Loucy (cell line): ENCODE results near the gene GLT8D2.

ENCODE experiments used
- H2AFZ ChIP-seq: fragments of 200-600 bp; sonication (generic); 2 replicates; pipeline ENCODE4 v1.6.0; 2016; ENCODE audit warnings: antibody characterized with exemption, mild to moderate bottlenecking, low read length, moderate library complexity
- H3F3A ChIP-seq: fragments of 200-600 bp; 2 replicates; pipeline ENCODE4 v1.6.0; 2016; ENCODE audit warnings: antibody characterized with exemption, low read depth, mild to moderate bottlenecking
- H3K27me3 ChIP-seq: fragments of 200-600 bp; sonication (generic); 2 replicates; pipeline ENCODE4 v1.6.1; 2014; ENCODE audit warnings: low read length, mild to moderate bottlenecking; ENCODE audit not compliant: insufficient read depth, poor library complexity, severe bottlenecking
- H3K36me3 ChIP-seq: fragments of 200-600 bp; sonication (generic); 2 replicates; pipeline ENCODE4 v1.6.1; 2016; ENCODE audit warnings: low read length; ENCODE audit not compliant: insufficient read depth
- H3K4me1 ChIP-seq: fragments of 200-600 bp; sonication (generic); 2 replicates; pipeline ENCODE4 v1.5.1; 2014; ENCODE audit warnings: low read length, mild to moderate bottlenecking; ENCODE audit not compliant: insufficient read depth, poor library complexity, severe bottlenecking
- H3K4me2 ChIP-seq: fragments of 200-600 bp; sonication (generic); 2 replicates; pipeline ENCODE4 v1.6.0; 2014; ENCODE audit warnings: antibody characterized with exemption, low read length, low read depth, mild to moderate bottlenecking; ENCODE audit not compliant: poor library complexity, severe bottlenecking
- H3K4me3 ChIP-seq: fragments of 200-600 bp; sonication (generic); 2 replicates; pipeline ENCODE4 v1.5.1; 2014; ENCODE audit warnings: low read length, mild to moderate bottlenecking, mixed read lengths; ENCODE audit not compliant: poor library complexity, severe bottlenecking
- H3K79me2 ChIP-seq: fragments of 200-600 bp; sonication (generic); 2 replicates; pipeline ENCODE4 v1.6.1; 2014; ENCODE audit warnings: low read length; ENCODE audit not compliant: insufficient read depth
- H3K9ac ChIP-seq: fragments of 200-600 bp; sonication (generic); 2 replicates; pipeline ENCODE4 v1.6.0; 2014; ENCODE audit warnings: mild to moderate bottlenecking, low read depth, low read length, moderate library complexity; ENCODE audit not compliant: poor library complexity, severe bottlenecking
- H3K9me2 ChIP-seq: fragments of 200-600 bp; sonication (generic); replicated peaks from 2 replicates; pipeline ENCODE4 v1.6.1; 2016; ENCODE audit warnings: low read depth, low read length, mixed read lengths
- H3K9me3 ChIP-seq: fragments of 200-600 bp; sonication (generic); 2 replicates; pipeline ENCODE4 v1.6.1; 2014; ENCODE audit warnings: mild to moderate bottlenecking, antibody characterized with exemption, low read length, low read depth; ENCODE audit not compliant: insufficient read depth
- H4K20me1 ChIP-seq: fragments of 200-600 bp; sonication (generic); 2 replicates; pipeline ENCODE4 v1.6.0; 2014; ENCODE audit warnings: antibody characterized with exemption, low read length, mild to moderate bottlenecking; ENCODE audit not compliant: insufficient read depth, poor library complexity, severe bottlenecking
- CTCF ChIP-seq: fragments of 200-600 bp; sonication (generic); conservative IDR thresholded peaks from 2 replicates; pipeline ENCODE4 v1.5.1; 2014; ENCODE audit warnings: mild to moderate bottlenecking, antibody characterized with exemption, low read length
- EZH2phosphoT487 ChIP-seq: fragments of 200-600 bp; IDR thresholded peaks from 2 replicates; pipeline ENCODE4 v1.6.1; 2018; ENCODE audit warnings: antibody characterized with exemption, mild to moderate bottlenecking, moderate library complexity, borderline replicate concordance

GLT8D2 gene

GRCh38 chr12:104056419-104056972, 6.5 kb upstream of the GLT8D2 start:
- TF ChIP-seq CTCF, result no peak
- no peak for TF ChIP-seq EZH2phosphoT487
- no peaks in the 10 kb centered on the region for H3K4me1 ChIP-seq
- H3F3A ChIP-seq, result no peaks in the 10 kb centered on the region
- no peak overlapping the region for H3K4me2 ChIP-seq
- no peaks in the 10 kb centered on the region for H3K27me3 ChIP-seq
- H3K9me3 ChIP-seq, result no peaks in the 10 kb centered on the region
- no peaks in the 10 kb centered on the region for H4K20me1 ChIP-seq
- no peaks in the 10 kb centered on the region for H3K9me2 ChIP-seq
- no peak overlapping the region for H3K9ac ChIP-seq
- no peaks in the 10 kb centered on the region for H3K36me3 ChIP-seq
- no peaks in the 10 kb centered on the region for H3K79me2 ChIP-seq
- H2AFZ ChIP-seq, result no peak overlapping the region
- H3K4me3 ChIP-seq, result no peak overlapping the region

- H3K9me3 ChIP-seq, result no peaks in the 10 kb centered on the region
- no peak overlapping the region for H2AFZ ChIP-seq
- TF ChIP-seq CTCF (no peak), EZH2phosphoT487 (no peak)
- H3K79me2 ChIP-seq, result no peaks in the 10 kb centered on the region
- H3K4me2 ChIP-seq, result no peak overlapping the region
- H3F3A ChIP-seq, result no peaks in the 10 kb centered on the region
- H3K4me3 ChIP-seq, result no peak overlapping the region
- no peak overlapping the region for H3K9ac ChIP-seq
- H3K4me1 ChIP-seq, result no peaks in the 10 kb centered on the region
- H3K27me3 ChIP-seq, result no peaks in the 10 kb centered on the region
- no peaks in the 10 kb centered on the region for H4K20me1 ChIP-seq
- no peaks in the 10 kb centered on the region for H3K36me3 ChIP-seq
- no peaks in the 10 kb centered on the region for H3K9me2 ChIP-seq
Measured at GRCh38 chr12:104055686-104056388, 5.8 kb upstream of the GLT8D2 start.

- Histone ChIP-seq H3K4me2 (no peak overlapping the region), H3K9me2 (no peaks in the 10 kb centered on the region), H3K4me1 (no peaks in the 10 kb centered on the region), H3K79me2 (no peaks in the 10 kb centered on the region), H3F3A (no peaks in the 10 kb centered on the region), H2AFZ (no peak overlapping the region), H3K9me3 (no peaks in the 10 kb centered on the region), H3K9ac (no peak overlapping the region), H4K20me1 (no peaks in the 10 kb centered on the region), H3K4me3 (no peak overlapping the region), H3K27me3 (no peaks in the 10 kb centered on the region), H3K36me3 (no peaks in the 10 kb centered on the region)
- no peak for TF ChIP-seq EZH2phosphoT487
- no peak for TF ChIP-seq CTCF
Measured at GRCh38 chr12:104054681-104055346, 4.8 kb upstream of the GLT8D2 start.
